Vagina (tissue), 2 donors: Measurements from ENCODE around the gene SEPTIN8. TPM values are rescaled to one million over a fixed set of nuclear protein-coding genes. Genes with fewer than 3 reads are reported as not detected.
A peak's percentile ranks its signal among the peaks of the same experiment; 100 is the strongest.

Experiments
- DNase-seq, 2 donors: peaks; one replicate each; pipeline ENCODE4 v3.0.0-alpha.2; 2017; ENCODE audit errors: extremely low spot score in 2 of 2
- H3K27ac ChIP-seq: fragments of 200-600 bp; sonication (generic); one replicate; pipeline ENCODE4 v1.5.1; 2019
- H3K27me3 ChIP-seq: fragments of 200-600 bp; sonication (generic); one replicate; pipeline ENCODE4 v1.5.1; 2019
- H3K36me3 ChIP-seq, 2 donors: fragments of 200-600 bp; sonication (generic); one replicate each; pipeline ENCODE4 v1.5.1; 2017 to 2019
- H3K4me1 ChIP-seq: fragments of 200-600 bp; sonication (generic); one replicate; pipeline ENCODE4 v1.5.1; 2019
- H3K4me3 ChIP-seq, 2 donors: fragments of 200-600 bp; sonication (generic); 1 replicate in 1 of 2; 2 replicates in 1 of 2; pipeline ENCODE4 v1.5.1; 2016 to 2019
- H3K9me3 ChIP-seq: fragments of 200-600 bp; sonication (generic); one replicate; pipeline ENCODE4 v1.5.1; 2019
- POLR2A ChIP-seq, 2 donors: fragments of 450-650 bp; IDR thresholded peaks; one replicate each; pipeline ENCODE4 v1.6.1; 2017; ENCODE audit warnings: antibody characterized with exemption in 2 of 2, mild to moderate bottlenecking in 2 of 2, moderate library complexity in 2 of 2
- POLR2AphosphoS5 ChIP-seq, 2 donors: sonication (generic); formaldehyde crosslinking; IDR thresholded peaks; one replicate each; pipeline ENCODE4 v1.9.0; 2017; ENCODE audit warnings: antibody characterized with exemption in 2 of 2, mild to moderate bottlenecking in 2 of 2, low read depth in 1 of 2; ENCODE audit not compliant: insufficient read depth in 1 of 2
- intact Hi-C: fragments of 100-400 bp; cut with DNase I; formaldehyde crosslinking; loops from one replicate; pipeline ENCODE4 v1.15.1; 2023
- total RNA-seq: library from RNA; depleted of rRNA; stranded (reverse); fragments of >200 nt; gene quantifications from one replicate; pipeline ENCODE4 v1.2.3, GENCODE V29; 2016
- TF ChIP-seq, protein P1 (sequence below), 3 experiments: fragments of 450-650 bp in 2 of 3; fragments of 200-600 bp in 1 of 3; sonication (generic) in 1 of 3; IDR thresholded peaks; one replicate each; pipeline ENCODE4 v1.5.1; 2017 to 2019; ENCODE audit warnings: antibody characterized with exemption in 3 of 3, mild to moderate bottlenecking in 2 of 3, moderate library complexity in 2 of 3

SEPTIN8 gene
- total RNA-seq, 1 donor from 2014 or later = 52.8 TPM

DNA sequence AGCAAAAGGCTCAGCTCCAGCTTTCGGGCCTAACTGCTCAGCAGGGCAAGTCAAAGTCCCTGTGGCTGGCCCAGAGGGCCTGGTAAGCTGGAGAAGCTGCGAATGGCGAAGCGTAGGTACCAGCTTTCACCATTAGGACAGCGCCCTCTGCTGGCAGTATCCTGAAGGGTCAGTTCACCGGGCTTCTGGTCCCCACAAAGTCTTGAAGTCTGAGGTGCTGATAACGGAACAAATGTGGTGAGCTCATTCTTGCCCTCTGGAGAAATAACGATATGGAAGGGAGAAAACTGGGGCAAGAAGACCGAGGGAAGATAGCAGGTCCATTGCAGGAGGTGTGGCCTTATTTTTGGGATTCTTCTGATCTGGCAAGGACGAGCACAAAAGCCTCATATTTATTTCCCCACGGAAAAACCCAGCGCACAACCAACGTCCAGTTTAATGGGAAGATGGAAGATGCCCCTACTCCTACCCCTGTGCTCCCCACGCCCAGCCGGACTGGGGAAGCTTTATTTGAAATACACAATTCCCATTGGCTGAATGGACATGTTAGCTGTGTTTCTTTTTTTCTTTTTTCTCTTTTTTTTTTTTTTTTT lies 43.2 kb upstream of the SEPTIN8 start:
- H3K4me3 ChIP-seq = no peak overlapping the region
- no peak for TF ChIP-seq POLR2AphosphoS5 (IDR thresholded peaks at IDR 0.05; ENCODE audit: insufficient read depth in 1 of 2, low read depth in 1 of 2)
- TF ChIP-seq, protein P1, sequence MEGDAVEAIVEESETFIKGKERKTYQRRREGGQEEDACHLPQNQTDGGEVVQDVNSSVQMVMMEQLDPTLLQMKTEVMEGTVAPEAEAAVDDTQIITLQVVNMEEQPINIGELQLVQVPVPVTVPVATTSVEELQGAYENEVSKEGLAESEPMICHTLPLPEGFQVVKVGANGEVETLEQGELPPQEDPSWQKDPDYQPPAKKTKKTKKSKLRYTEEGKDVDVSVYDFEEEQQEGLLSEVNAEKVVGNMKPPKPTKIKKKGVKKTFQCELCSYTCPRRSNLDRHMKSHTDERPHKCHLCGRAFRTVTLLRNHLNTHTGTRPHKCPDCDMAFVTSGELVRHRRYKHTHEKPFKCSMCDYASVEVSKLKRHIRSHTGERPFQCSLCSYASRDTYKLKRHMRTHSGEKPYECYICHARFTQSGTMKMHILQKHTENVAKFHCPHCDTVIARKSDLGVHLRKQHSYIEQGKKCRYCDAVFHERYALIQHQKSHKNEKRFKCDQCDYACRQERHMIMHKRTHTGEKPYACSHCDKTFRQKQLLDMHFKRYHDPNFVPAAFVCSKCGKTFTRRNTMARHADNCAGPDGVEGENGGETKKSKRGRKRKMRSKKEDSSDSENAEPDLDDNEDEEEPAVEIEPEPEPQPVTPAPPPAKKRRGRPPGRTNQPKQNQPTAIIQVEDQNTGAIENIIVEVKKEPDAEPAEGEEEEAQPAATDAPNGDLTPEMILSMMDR (IDR thresholded peaks at IDR 0.05) = peak; percentile 88 to 93 (median 92)
- intact Hi-C loops = no loop called here

DNA sequence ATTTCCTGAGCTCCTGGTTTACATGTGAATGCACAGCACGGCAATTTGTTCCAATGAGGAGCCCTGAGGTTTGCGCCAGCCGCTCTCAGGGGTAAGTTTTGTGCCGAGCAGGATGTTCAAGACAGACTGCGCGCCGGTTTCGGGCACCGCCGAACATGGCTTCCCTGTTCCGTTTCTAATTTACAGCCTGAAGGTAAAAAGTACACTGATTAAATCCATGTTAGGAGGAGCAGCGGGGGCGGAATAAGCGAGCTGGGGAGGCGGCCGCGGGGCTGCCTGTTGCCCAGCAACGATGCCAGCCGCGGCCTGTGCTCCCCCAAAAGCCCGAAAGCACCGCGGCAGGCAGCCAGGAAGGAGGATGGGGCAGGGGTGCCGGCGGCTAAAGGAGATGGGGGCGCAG lies 42.4 kb upstream of the SEPTIN8 start:
- Histone ChIP-seq H3K36me3 (no peaks in the 10 kb centered on the region), H3K27me3 (no peaks in the 10 kb centered on the region), H3K4me1 (peaks cover 16% of the 10 kb centered on the region), H3K9me3 (no peaks in the 10 kb centered on the region), H3K27ac (no peak overlapping the region), H3K4me3 (peak overlapping the region in 1 of 2 donors; percentile 17)
- intact Hi-C loops = no loop called here
- no peak for DNase-seq
- TF ChIP-seq POLR2A (IDR thresholded peaks at IDR 0.05) = no peak
- TF ChIP-seq, protein P1 (IDR thresholded peaks at IDR 0.05) = no peak
- no peak for TF ChIP-seq POLR2AphosphoS5 (IDR thresholded peaks at IDR 0.05; ENCODE audit: insufficient read depth in 1 of 2, low read depth in 1 of 2)

More for the DNA sequence above, 43.2 kb upstream of the SEPTIN8 start:
- Histone ChIP-seq H3K4me1 (peaks cover 16% of the 10 kb centered on the region), H3K9me3 (no peaks in the 10 kb centered on the region), H3K36me3 (no peaks in the 10 kb centered on the region), H3K27me3 (no peaks in the 10 kb centered on the region), H3K27ac (no peak overlapping the region)
- DNase-seq = no peak

DNA sequence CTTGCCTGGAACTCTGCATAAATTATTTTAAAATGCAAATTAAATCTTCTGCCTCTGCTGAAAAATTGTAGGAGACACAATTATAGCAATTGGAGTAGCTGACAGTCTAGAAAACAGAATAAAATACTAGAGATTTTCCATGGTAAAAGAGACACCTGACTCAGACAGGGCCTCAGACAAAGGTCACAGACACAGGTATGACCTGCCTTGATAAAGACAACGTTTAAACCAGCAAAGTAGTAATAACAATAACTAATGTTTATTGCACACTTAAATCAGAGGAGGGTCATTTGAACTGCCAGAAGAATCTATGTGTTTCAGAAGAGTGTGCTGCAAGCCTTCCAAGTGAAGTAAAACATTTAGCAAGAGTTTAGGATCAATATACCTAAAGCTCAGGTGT lies 40.0 kb upstream of the SEPTIN8 start:
- intact Hi-C loops = no loop called here
- Histone ChIP-seq H3K9me3 (no peaks in the 10 kb centered on the region), H3K36me3 (no peaks in the 10 kb centered on the region), H3K4me1 (peaks cover 18% of the 10 kb centered on the region), H3K27ac (no peak overlapping the region), H3K4me3 (no peak overlapping the region), H3K27me3 (peaks cover 4% of the 10 kb centered on the region)
- TF ChIP-seq, protein P1 (IDR thresholded peaks at IDR 0.05) = no peak
- DNase-seq = no peak

DNA sequence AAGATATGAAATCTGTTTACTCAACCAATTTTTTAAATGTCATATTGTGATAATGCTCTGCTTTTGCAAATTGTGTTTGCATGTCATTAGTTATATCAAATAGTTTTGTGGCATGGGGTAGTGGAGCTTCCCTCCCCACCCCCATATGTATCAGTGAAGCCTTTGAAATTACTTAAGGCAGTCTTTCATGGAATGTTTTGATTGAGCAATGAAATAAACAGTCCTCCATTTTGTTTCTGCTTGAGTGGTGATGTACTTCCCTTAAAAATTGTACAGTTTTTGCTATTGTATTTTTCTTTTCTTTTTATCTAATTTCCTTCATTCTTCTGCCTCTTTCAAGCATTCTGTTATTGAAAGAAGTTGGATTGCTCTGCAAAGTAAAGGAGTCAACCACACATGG lies 39.5 kb upstream of the SEPTIN8 start:
- H3K4me3 ChIP-seq = no peak overlapping the region
- DNase-seq = no peak
- intact Hi-C loops = no loop called here
- H3K9me3 ChIP-seq = no peaks in the 10 kb centered on the region
- H3K4me1 ChIP-seq = peaks cover 18% of the 10 kb centered on the region
- H3K27me3 ChIP-seq = peaks cover 4% of the 10 kb centered on the region
- no peaks in the 10 kb centered on the region for H3K36me3 ChIP-seq
- TF ChIP-seq, protein P1 (IDR thresholded peaks at IDR 0.05) = no peak
- TF ChIP-seq POLR2AphosphoS5 (IDR thresholded peaks at IDR 0.05; ENCODE audit: insufficient read depth in 1 of 2, low read depth in 1 of 2) = no peak
- TF ChIP-seq POLR2A (IDR thresholded peaks at IDR 0.05) = no peak
- no peak overlapping the region for H3K27ac ChIP-seq

DNA sequence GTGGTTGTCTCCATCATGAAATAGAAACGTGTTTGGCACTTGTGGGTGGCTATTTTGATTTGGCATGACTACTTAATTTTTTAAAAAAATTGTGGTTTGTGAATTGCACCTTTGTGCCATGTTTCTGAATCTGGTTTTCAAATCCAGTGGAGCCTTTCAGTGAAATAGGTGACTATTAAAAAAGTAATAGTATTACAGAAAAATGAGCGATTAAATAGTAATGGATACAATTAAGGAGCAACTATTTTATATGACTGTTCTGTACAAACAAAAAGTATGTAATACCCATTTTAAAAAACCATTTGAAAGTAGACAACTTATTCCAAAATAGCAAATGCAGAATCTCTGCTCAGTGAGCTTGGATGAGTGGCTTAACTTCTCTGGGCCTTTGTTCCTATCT lies 39.0 kb upstream of the SEPTIN8 start:
- Histone ChIP-seq H3K9me3 (no peaks in the 10 kb centered on the region), H3K27me3 (peaks cover 4% of the 10 kb centered on the region), H3K4me3 (no peak overlapping the region), H3K27ac (no peak overlapping the region), H3K36me3 (no peaks in the 10 kb centered on the region), H3K4me1 (peaks cover 18% of the 10 kb centered on the region)
- TF ChIP-seq POLR2AphosphoS5 (IDR thresholded peaks at IDR 0.05; ENCODE audit: insufficient read depth in 1 of 2, low read depth in 1 of 2) (no peak), POLR2A (IDR thresholded peaks at IDR 0.05) (no peak)
- TF ChIP-seq, protein P1 (IDR thresholded peaks at IDR 0.05) = no peak
- DNase-seq = no peak
- intact Hi-C loops = no loop called here
